AG04449 (cell line): ENCODE data around the gene NUDCD2.

Source experiments
- CTCF ChIA-PET: fragments of 350-600 bp; formaldehyde crosslinking; extraction: SDS; loops from one replicate; lab custom pipeline; 2021; ENCODE audit warnings: antibody characterized with exemption; lab: Yijun Ruan, JAX
- POLR2A ChIA-PET: fragments of 400-600, 350-600 bp; formaldehyde crosslinking; extraction: SDS; loops from one replicate; lab custom pipeline; 2020; ENCODE audit warnings: antibody characterized with exemption, inconsistent platforms; lab: Yijun Ruan, JAX
- DNase-seq: peaks from one replicate; pipeline ENCODE4 v3.0.0-alpha.2; 2010; ENCODE audit warnings: low read depth, low spot score
- H3K4me3 ChIP-seq: 2 replicates; pipeline ENCODE4 v1.5.1; 2011; ENCODE audit warnings: low read depth, mild to moderate bottlenecking, control low read depth, low read length
- TF ChIP-seq, protein P1 (sequence below): IDR thresholded peaks from one replicate; pipeline ENCODE4 v1.5.1; 2011; ENCODE audit warnings: mild to moderate bottlenecking, moderate library complexity, low read length, control low read depth, inconsistent platforms; ENCODE audit not compliant: insufficient read depth; ENCODE audit errors: missing control alignments

The NUDCD2 gene

DNA sequence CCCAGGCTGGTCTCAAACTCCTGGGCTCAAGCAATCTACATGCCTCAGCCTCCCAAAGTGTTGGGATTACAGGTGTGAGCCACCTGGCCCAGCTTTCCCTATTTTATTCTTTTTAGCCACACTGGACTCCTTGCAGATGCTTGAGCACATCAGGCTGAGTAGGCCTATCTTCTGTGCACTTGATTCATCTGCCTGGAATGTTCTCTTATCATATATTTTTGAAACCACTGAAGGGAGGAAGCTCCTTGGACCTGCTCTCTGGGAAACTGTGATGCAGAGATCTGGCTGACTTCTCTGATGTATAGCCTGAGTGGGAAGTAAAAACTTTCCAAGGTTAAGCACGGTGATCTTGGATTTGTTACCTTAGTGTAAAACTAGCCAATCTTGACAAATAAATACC lies 39.0 kb upstream of the NUDCD2 start:
- H3K4me3 ChIP-seq = no peak overlapping the region
- no peak for DNase-seq
- TF ChIP-seq, protein P1, sequence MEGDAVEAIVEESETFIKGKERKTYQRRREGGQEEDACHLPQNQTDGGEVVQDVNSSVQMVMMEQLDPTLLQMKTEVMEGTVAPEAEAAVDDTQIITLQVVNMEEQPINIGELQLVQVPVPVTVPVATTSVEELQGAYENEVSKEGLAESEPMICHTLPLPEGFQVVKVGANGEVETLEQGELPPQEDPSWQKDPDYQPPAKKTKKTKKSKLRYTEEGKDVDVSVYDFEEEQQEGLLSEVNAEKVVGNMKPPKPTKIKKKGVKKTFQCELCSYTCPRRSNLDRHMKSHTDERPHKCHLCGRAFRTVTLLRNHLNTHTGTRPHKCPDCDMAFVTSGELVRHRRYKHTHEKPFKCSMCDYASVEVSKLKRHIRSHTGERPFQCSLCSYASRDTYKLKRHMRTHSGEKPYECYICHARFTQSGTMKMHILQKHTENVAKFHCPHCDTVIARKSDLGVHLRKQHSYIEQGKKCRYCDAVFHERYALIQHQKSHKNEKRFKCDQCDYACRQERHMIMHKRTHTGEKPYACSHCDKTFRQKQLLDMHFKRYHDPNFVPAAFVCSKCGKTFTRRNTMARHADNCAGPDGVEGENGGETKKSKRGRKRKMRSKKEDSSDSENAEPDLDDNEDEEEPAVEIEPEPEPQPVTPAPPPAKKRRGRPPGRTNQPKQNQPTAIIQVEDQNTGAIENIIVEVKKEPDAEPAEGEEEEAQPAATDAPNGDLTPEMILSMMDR = no peak
- ChIA-PET CTCF (interaction anchor here (1.2 to 1.3 kb wide), 2 partner anchors 25 to 26 kb away, joined by 4 to 5 read pairs; no protein-coding TSS in a partner anchor), POLR2A (no interaction called here)

DNA sequence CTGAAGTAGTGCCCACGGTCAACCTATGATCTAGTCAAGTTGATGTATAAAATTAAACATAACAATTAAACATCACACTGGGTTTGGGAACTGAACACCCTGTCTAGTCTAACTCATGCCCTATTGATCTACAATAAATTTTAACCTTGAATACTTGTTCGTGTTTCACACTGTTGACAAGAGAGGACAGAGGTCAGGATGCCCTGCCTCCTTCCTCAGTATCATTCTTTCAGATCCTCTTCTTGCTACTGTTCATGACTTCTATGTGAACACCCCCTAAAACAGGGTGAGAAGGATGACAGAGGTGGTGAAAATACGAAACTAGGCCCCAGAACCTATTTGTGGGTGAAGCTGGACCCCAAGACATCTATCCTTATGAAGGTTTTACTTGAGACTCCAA lies 37.4 kb upstream of the NUDCD2 start:
- CTCF ChIA-PET = no interaction called here

GRCh38 chr5:163496286-163496685 lies 36.4 kb upstream of the NUDCD2 start:
- TF ChIP-seq, protein P1 = no peak
- no peak overlapping the region for H3K4me3 ChIP-seq
- no peak for DNase-seq
- ChIA-PET POLR2A (no interaction called here), CTCF (no interaction called here)

More for the DNA sequence above, 37.4 kb upstream of the NUDCD2 start:
- TF ChIP-seq, protein P1 = no peak
- POLR2A ChIA-PET = no interaction called here
- H3K4me3 ChIP-seq = no peak overlapping the region
- DNase-seq = no peak

DNA sequence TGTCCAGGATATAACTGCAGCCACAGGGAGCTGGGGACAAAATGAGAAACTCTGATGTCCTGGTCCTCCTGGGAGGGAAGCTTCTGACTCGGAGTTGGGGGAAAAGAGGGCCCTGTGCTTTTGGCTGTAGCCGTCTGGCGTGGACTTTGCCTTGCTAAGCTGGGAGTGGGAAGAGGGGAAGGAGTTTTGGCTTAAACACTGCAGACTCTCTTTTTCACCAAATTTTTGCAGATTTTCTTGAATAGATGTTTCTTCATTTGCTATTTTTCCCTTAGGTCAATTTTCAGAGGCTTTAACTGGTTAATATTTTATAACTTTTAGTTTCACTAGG lies 29.8 kb upstream of the NUDCD2 start:
- no peak for DNase-seq
- H3K4me3 ChIP-seq = no peak overlapping the region
- CTCF ChIA-PET = interaction anchor here (1.0 to 1.5 kb wide), 3 partner anchors 14 to 19 kb away, joined by 3 to 8 read pairs (median 3); partner anchors contain the start of gene MAT2B
- POLR2A ChIA-PET = no interaction called here
- TF ChIP-seq, protein P1 = no peak

DNA sequence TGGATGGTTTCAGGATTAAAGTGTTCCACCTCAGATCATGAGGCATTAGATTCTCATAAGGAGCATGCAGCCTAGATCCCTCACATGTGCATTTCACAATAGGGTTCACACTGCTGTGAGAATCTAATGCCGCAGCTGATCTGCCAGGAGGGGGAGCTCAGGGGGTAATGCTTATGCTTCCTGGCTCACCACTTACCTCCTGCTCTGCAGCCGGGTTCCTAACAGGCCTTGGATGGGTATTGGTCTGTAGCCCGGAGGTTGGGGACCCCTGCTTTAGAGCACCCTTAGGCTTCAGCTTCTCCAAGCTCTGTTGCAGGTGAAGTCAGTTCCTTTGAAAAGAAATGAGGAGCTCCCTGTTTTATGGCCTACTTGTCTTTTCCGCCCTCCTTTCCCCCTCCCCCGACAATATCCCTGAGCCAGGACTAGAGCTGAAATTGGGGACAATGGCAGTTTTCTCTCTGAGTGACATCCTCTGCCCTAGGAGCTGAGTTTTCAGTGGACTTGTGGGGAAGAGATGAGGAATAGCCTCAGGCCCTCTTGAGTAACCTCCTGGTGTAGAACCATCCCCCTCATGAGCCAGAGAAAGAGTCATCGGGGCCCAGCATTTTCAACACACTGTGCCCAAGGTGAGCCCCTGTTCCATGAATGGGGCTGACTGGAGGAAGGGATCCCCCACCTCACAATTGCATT lies 29.3 kb upstream of the NUDCD2 start:
- CTCF ChIA-PET = interaction anchor here (0.8 to 1.5 kb wide), 5 partner anchors 11 to 29 kb away, joined by 3 to 8 read pairs (median 3); partner anchors contain the start of genes HMMR, MAT2B and NUDCD2
- TF ChIP-seq, protein P1 = peak; percentile 29
- POLR2A ChIA-PET = no interaction called here
- no peak overlapping the region for H3K4me3 ChIP-seq
- no peak for DNase-seq

DNA sequence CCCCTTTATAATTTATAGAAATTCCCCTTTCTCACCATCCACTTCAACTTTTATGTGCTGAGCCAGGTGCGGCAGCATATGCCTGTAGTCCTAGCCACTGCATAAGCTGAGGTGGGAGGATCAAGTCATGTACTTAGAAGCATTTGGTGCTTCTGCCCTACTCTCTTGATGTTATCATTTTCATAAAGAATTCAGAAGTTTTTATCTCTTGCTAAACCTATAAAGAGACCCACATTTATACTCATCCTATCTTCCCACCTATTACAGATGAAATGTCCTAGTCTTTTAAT lies 19.0 kb upstream of the NUDCD2 start:
- TF ChIP-seq, protein P1 = no peak
- DNase-seq = no peak
- ChIA-PET CTCF (interaction anchor here (1.1 kb wide), 1 partner anchor 10 kb away, joined by 3 read pairs; no protein-coding TSS in a partner anchor), POLR2A (no interaction called here)
- H3K4me3 ChIP-seq = no peak overlapping the region
